ENCODE results near the gene DPEP3.
"Not testable (repeated sequence)": the region's sequence is repeated elsewhere in the genome, so short reads cannot be mapped to it uniquely, and the experiment has no call there.

Gene DPEP3

DNA sequence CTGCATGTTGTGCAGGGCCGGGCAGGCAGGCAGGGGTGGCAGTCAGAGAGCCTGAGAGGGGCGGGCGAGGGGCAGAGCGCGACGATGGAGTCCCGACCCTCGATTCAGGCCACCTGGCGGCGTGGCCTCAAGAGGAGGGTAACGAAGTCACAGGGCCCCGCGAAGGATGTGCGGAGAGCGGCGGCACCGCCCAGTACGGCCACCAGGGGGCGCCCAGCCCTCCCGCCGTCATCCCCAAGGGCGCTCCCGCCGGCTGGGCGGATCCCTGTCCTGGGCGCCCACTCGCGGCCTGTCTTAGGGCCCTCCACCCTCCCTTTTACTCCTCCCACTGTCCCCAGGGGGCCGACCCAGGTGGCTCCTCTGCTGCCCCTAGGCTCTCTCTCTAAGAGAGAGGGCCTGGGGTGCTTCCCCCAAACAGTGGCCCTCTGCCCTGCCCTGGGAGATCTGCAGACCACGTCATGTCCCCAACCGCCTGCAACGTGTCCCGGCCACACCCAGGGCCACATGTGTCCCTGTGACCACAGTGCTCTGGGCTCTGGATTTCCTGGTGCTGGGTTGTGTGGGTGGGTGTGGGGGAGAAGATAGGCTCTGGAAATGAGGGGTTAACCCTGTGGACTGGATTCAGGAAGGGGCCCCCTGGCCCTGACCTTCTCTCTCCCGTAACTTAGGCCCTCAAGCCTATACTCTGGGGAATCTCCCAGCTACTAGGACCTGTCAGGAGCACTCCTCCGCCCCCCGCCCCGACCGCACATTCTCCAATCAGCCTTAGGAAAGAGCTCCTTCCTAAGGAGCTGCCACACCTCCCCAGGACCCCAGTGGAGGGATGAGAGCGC lies 13.1 kb upstream of the DPEP3 start:
- in situ Hi-C loops (cut with MboI; ENCODE audit: low sequenced_read_pairs) = no loop called here

DNA sequence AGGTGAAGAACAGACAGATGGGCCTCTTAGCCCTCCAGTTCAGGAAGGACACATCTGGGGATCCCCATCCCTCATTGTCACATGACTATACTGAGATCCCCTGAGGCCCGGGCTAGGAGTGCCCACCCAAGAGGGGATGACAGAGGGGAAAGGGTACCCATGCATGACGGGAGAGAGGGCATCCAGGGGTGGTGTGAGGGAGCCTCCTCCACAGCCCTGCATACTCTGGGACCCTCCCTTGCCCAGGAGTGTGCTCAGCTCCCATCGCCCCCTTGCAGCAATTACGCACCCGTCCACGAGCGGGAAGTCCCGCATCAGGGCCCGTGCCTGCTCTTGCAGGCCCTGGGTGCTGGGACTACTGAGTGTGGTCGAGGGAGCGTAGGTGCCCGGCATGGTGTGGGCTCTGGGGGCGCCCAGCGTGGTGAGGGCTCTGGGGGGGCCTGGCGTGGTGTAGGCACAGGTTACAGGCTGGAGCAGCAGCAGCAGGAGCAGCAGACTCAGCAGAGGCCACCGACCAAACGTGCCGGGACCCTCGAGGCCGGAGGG lies 12.4 kb upstream of the DPEP3 start:
- in situ Hi-C loops (cut with MboI; ENCODE audit: low sequenced_read_pairs) = no loop called here

DNA sequence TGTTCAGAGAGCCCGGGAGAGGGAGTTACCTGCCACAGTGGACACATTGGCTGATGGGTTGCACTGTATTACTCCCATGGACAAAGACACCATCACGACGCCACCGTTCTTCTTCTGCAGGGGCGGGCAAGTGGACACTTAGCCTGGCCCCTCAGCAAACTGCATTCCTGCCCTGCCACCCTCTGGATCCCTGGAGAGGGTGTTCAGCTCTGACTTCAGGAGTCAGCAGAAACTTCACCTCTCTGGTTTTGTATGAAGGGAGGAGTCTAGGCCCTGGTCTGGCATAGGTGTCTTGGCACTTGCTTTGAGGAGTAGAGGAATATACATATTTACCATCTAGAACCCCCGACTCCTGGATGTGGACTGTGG lies 9.7 kb upstream of the DPEP3 start:
- in situ Hi-C loops (cut with MboI; ENCODE audit: low sequenced_read_pairs) = no loop called here

DNA sequence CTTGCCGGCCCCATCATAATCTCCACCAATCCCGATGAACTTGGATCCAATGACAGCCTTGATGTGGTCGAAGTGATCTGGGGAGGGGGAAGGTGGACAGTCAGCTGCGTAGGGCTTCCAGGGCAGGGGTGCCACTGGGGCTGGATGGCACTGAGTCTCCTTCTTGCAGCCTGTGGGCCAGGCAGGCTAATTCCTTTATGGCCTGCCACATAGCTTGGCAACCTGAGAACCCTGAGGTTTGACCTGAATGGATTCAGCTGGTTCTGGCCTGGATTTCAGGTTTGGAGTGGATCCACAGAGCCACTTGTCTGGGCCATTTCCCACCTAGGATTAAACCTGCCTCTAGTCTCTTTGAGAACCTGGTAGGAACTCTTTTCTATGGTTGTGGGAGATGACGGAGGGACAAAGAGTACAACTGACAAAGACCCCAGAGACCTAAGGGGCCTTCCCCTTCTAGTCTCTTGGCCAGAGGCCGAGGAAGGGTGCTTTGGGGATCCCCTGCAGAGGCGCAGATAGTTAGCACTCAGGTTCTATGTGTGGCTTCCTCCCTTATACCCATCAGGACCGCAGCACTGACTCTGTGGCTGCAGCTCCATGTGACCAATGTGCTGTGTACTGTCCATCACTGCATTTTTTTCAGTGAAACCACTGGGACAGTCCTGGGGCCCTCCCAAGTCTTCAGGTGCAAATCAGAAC lies 9.2 kb upstream of the DPEP3 start:
- in situ Hi-C loops (cut with MboI; ENCODE audit: low sequenced_read_pairs) = no loop called here

DNA sequence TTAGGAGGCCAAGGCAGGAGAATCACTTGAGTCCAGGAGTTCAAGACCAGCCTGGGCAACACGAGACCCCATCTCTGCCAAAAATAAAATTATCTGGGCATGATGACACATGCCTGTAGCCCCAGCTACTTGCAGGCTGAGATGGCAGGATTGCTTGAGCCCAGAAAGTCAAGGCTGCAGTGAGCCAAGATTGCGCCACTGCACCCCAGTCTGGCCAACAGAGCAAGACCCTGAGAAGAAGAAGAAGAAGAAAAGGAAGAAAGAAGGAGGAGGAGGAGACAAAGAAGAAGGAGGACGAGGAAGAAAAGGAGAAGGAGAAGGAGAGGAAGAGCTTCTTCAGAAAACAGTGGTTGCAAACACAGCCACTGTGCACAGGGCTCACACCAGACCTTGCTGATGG lies 8.4 kb upstream of the DPEP3 start:
- in situ Hi-C loops (cut with MboI; ENCODE audit: low sequenced_read_pairs) = no loop called here

DNA sequence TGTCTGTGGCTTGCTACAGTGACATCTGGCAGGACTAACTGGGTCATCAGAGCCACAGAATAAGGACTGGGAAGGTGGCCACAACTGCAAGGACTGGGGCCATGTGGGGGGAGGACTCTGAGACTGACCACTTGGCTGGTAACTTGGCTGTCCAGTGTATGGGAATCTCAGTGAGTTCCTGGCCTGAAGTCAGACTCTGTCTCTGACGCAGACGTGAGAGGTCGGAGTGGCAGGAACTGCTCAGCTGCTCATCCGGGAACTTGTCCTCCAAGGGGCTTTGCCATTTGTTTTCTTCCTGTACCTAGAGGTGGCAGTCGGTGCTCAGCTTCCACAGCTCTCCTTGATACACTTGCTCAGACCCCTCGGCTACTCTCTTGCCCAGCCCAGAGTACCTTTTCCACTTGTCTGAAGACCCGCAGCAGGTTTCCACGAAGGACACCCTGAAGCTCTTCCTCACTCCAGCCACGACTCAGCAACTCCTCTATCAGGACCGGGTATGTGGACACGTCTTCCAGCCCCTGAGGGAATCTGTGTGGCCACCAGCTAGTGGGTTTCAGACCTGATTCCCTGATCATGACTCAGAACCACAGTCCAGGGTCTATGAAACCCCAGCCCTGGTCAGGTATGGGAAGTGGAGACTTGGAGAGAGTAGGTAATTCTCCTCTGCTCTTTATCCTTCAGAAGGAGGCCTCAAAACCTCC lies 7.3 kb upstream of the DPEP3 start:
- in situ Hi-C loops (cut with MboI; ENCODE audit: low sequenced_read_pairs) = no loop called here

DNA sequence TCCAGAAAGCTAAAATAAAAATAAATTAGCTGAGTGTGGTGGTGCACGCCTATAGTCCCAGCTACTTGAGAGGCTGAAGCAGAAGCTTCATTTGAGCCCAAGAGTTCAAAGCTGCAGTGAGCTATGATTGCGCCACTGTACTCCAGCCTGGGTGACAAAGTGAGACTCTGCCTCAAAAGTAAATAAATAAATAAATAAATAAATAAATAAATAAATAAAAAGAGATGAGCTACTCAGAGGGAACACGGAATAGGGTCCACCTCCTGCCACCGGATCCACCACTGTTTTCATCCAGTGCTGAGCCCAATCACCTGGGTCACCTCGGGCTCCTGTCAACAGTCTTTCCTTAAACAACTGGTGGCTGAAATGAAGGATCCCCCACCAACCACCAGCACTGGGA lies 6.7 kb upstream of the DPEP3 start:
- in situ Hi-C loops (cut with MboI; ENCODE audit: low sequenced_read_pairs) = no loop called here

DNA sequence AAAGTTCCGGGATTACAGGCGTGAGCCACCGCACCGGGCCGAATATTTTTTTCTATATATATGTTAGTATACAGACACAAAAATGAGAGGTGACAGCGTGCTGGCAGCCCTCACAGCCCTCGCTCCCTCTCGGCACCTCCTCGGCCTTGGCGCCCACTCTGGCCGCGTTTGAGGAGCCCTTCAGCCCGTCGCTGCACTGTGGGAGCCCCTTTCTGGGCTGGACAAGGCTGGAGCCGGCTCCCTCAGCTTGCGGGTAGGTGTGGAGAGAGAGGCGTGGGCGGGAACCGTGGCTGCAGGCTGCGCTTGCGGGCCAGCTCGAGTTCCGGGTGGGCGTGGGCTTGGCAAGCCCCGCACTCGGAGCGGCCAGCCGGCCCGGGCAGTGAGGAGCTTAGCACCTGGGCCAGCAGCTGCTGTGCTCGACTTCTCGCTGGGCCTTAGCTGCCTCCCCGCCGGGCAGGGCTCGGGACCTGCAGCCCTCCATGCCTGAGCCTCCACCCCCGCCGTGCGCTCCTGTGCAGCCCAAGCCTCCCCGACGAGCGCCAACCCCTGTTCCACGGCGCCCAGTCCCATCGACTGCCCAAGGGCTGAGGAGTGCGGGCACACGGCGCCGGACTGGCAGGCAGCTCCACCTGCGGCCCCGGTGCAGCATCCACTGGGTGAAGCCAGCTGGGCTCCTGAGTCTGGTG lies 1.9 kb upstream of the DPEP3 start:
- in situ Hi-C loops (cut with MboI; ENCODE audit: low sequenced_read_pairs) = no loop called here

DNA sequence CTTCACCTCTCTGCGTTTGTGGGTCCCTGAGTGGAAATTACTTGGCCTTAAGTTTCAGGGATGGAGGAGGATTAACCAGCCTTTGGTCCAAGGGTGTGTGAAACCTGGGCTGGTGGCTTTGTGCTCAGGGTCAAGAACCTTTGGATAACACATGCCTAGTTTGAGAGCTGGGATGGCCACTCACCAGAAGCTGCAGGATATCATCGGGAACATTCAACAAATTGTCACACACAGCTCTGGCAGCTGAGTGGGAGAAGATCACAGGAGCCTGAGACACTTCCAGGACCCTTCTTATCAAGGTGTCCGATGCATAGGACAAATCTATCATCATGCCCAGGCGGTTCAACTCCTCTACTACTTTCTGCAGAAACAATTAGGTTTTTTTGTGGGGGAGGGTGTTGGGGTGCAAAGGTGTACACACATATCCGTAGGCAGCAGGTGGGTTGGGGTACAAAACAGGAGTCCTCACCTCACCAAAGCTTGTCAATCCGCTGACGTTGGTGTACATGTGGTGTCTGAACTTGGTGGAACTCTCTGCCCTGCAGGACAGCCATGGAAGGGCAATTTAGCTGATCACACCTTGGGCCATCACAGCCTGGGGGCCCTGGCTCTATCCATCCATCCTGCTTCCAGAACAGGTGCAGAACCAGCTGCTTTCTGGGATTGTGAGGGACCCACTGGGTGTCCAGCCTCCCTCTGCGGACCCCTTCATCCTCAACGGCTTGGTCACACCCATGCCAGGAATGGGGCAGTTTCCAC lies 2.7 kb downstream of the DPEP3 start:
- in situ Hi-C loops (cut with MboI; ENCODE audit: low sequenced_read_pairs) = no loop called here

DNA sequence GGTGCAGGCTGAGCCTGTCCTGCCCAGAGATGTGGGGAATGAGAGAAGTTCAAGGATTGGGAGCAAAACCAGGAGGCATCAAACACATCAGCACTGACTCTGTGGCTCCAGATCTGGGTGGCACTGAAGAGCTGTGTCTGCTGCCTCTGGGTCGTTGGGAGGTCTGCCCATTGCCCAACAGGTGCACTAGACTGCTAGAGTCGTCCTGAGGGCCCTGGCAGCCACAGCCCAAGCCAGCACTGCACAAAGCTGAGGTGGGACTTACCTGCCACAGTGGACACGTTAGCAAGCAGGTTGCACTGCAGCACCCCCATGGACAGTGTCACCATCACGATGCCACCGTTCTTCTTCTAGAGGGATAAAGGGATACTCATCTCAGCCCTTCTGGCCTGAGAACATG lies 3.3 kb downstream of the DPEP3 start:
- in situ Hi-C loops (cut with MboI; ENCODE audit: low sequenced_read_pairs) = no loop called here

DNA sequence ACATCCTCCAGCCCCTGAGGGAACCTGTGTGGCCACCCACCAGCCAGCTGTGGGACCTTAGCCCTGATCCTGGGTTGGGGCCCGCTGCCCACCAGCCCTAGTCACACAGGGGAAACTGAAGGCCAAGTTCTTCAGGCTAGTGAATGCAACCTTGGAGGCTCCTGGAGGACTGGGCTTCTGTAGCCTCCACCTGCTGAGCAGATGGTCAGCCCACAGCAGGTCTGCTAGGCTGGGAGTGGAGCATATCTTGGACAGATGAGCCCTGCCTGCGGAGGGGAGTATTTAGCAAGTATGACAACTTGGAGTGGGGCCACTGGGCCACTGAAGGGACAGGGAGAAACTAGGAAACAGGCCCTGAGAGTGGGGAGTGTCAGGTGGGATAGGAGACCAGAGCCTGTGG lies 4.1 kb downstream of the DPEP3 start:
- in situ Hi-C loops (cut with MboI; ENCODE audit: low sequenced_read_pairs) = no loop called here

DNA sequence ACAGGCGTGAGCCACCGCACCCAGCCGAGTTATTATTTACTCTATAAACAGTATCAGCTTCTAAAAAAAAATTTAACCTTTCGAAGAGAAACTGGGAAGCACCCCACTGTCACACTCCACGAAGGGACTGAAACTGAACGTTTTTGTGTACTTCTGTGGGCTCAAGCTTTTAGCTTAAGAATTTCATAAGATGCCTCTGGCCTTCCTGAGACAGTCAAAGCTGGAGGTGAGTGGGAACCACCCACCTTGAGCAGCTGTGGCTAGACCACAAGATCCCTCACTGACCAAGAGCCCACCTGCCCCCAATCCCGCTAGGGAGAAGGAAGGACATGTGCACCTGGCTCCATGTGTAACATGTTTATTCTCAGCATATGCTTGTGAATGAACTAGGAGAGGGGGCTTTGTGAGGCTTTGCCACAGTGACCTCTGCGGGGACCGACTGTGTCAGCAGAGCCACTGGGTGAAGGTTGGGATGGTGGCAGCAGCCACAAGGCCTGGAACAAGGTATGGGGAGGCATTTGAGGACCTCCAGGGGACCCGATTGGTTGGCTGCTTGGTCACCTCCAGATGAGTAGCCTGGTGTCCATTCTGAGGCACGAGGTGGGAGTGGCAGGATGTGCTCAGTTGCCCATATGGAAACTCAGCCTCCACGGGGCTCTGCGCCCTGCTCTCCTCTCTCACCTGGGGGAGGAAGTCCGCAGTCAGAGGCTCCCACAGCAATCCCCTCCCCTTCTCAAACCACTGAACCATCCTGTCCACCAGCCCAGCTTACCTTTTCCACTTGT lies 4.8 kb downstream of the DPEP3 start:
- in situ Hi-C loops (cut with MboI; ENCODE audit: low sequenced_read_pairs) = no loop called here

DNA sequence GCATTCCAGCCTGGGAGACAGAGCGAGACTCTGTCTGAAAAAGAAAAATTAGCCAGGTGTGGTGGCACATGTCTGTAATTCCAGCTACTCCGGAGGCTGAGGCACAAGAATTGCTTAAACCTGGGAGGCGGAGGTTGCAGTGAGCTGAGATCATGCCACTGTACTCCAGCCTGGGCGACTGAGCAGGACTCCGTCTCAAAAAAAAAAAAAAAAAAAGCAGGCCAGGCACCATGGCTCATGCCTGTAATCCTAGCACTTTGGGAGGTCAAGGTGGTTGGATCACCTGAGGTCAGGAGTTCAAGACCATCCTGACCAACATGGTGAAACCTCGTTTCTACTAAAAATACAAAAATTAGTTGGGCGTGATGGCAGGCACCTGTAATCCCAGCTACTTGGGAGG lies 8.0 kb downstream of the DPEP3 start:
- in situ Hi-C loops (cut with MboI; ENCODE audit: low sequenced_read_pairs) = not testable (repeated sequence)

DNA sequence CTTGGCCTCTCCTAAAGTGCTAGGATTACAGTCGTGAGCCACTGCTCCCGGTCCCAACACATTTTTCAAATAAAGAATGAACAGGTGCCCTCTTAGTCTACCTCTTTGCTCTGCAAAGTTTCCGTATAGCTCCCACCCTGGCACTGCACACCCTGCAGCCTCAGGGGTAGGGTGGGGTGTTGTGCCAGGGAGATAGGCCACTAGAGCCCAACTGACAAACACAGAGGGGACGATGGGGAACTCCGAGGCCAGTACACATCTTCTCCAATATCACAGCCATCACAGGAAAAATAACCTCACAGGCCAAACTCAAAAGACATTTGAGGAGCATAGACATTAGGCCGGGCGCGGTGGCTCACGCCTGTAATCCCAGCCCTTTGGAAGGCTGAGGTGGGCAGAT lies 9.2 kb downstream of the DPEP3 start:
- in situ Hi-C loops (cut with MboI; ENCODE audit: low sequenced_read_pairs) = no loop called here

DNA sequence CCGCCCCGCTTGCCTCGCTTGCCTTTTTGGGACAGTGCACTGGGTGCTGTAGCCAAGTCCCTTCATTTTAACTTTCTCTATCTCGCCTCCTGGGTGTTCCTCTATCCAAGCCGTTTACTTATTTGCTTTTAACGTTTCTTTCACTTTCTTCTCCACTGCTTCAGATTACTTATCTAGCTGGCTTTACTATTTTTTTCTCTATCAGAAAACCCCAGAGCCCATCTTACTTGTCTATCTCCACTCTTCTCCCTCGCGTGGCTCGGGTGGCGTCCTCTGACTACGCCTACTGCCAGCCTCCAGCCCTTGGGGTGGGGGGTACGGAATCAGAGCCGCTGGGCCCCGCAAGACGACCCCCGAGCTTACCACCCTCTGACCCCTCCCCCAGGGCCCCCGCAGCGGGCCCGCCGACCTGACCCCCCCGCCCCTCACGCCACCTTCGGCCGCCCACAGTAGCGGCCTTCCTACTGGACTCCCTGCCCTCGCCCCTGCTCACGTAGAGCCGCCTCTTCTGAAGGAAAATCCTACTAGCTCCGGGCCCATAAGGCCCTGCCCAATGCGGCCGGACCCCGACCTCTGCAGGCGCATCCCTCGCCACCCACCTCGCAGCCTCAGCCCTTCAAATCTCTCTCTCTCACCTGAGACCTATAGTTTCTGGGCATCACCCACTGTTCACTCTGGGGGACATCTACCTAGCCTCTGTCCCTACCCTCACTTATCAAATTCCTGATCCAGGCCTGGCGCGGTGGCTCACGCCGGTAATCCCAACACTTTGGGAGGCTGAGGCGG lies 10.9 kb downstream of the DPEP3 start:
- in situ Hi-C loops (cut with MboI; ENCODE audit: low sequenced_read_pairs) = no loop called here

DNA sequence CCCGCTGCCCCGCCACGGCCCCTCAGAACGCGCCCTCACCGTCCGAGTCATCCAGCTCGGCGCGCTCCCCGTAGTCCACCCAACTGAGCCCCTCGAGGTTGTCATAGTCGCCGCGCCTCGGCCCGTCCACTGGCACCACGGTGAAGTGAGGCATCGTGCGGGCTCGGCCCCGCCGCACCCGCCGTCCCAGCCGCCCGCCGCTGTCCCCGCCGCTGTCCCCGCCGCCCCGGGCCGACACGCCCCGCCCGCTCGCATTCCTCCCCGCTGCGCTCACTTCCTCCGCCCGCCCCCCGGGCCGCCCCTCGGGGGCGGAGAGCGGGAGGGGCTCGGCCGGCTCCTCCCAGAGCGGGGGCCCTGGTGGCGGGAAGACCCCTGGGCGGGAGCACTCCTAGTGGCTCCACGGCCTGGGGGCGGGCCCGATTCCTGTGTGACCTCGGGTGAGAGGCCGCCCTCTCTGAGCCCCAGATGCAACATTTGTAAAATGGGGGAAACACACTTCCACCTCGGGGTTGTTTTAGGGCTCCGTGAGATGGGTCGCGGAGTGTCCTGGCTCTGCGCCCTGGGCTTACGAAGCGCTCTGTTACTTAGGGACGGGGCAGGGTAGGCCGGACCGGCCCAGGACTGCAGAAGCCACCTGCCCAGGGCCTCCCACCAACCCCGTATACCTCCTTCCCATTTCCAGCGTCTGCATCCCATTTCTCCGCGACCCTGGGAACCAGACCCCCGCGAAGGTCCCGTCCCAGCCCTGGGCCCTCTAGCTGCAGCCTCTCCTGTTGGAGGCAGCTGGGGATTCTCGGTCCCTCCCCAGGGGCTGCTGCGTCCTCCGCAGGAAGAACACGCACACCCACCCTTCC lies 11.7 kb downstream of the DPEP3 start, which contains the start of gene SLC12A4:
TSS of gene SLC12A4 (minus strand) at position 238 of the 854 bp plus-strand sequence. CDS start at position 154, 84 bp downstream.
- in situ Hi-C loops (cut with MboI; ENCODE audit: low sequenced_read_pairs) = no loop called here

DNA sequence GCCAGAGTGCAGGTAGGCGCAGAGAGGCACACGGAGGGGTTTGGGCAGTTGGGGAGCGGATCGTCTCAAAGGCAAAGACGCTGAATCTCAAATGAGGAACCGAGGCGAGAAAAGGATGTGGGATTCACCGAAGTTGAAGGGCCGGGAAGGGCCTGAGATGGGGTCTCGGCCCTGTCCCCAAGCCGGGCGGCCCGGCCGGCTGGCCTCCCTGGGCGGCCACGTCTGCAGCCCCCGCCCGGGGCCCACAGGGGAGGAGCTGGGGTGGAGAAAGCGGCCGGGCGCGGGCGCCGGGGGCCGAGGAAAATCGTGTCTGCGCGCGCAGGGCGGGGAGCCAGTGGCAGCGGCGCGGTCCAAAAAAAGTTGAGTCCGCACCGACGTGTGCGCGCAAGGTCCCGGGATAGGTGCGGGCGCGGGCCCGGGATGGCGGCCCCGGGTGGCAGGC lies 12.3 kb downstream of the DPEP3 start:
- in situ Hi-C loops (cut with MboI; ENCODE audit: low sequenced_read_pairs) = no loop called here

All from hTERT RPE-1 (cell line).